K562 (cell line): Measurements from ENCODE around the gene LRMDA.

Experiments used
- CTCF ChIP-seq, 3 experiments: IDR thresholded peaks in 2 of 3; conservative IDR thresholded peaks in 1 of 3; 2 replicates each; pipeline ENCODE4 v1.5.1; 2011 to 2012; ENCODE audit warnings: low read length in 3 of 3, mild to moderate bottlenecking in 3 of 3, control low read depth in 2 of 3, improper control_type of control experiment in 1 of 3, inconsistent platforms in 1 of 3, low read depth in 1 of 3, mixed read lengths in 1 of 3, moderate library complexity in 1 of 3; ENCODE audit not compliant: insufficient read depth in 2 of 3
- EZH2 ChIP-seq: IDR thresholded peaks from 2 replicates; pipeline ENCODE4 v1.6.1; 2012; ENCODE audit warnings: low read depth, mild to moderate bottlenecking, inconsistent platforms, low read length, borderline replicate concordance
- GABPA ChIP-seq: fragments of 200-800 bp; sonication (Bioruptor generic); conservative IDR thresholded peaks from 2 replicates; pipeline ENCODE4 v1.6.1; 2016; ENCODE audit warnings: low read depth, missing genetic modification characterization, missing compliant biosample characterization
- IFI16 ChIP-seq: fragments of 250-450 bp; sonication (Bioruptor Pico); IDR thresholded peaks from 2 replicates; pipeline ENCODE4 v2.1.2; 2022; ENCODE audit warnings: mild to moderate bottlenecking, inconsistent platforms
- KLF16 ChIP-seq: IDR thresholded peaks from 2 replicates; pipeline ENCODE4 v1.6.1; 2016; ENCODE audit warnings: antibody characterized with exemption
- NCOA6 ChIP-seq: fragments of 450-650 bp; IDR thresholded peaks from 2 replicates; pipeline ENCODE4 v1.6.1; 2017; ENCODE audit warnings: mild to moderate bottlenecking
- POLR2A ChIP-seq: fragments of 450-650 bp; conservative IDR thresholded peaks from 2 replicates; pipeline ENCODE4 v1.6.1; 2016
- SP1 ChIP-seq: sonication (generic); formaldehyde crosslinking; IDR thresholded peaks from 2 replicates; pipeline ENCODE4 v1.8.1; 2022; ENCODE audit warnings: mild to moderate bottlenecking, missing genetic modification reagents
- TBL1XR1 ChIP-seq, 2 experiments: IDR thresholded peaks; 2 replicates each; pipeline ENCODE4 v1.6.1; 2012; ENCODE audit warnings: improper control_type of control experiment in 2 of 2, low read length in 2 of 2, mild to moderate bottlenecking in 1 of 2
- TF ChIP-seq, protein P1 (sequence below), 2 experiments: fragments of 450-650 bp in 1 of 2; IDR thresholded peaks; 2 replicates each; pipeline ENCODE4 v1.6.1; 2011 to 2017; ENCODE audit warnings: low read depth in 2 of 2, antibody characterized with exemption in 1 of 2, borderline replicate concordance in 1 of 2, low read length in 1 of 2, mild to moderate bottlenecking in 1 of 2, mixed read lengths in 1 of 2; ENCODE audit not compliant: control insufficient read depth in 1 of 2
- TF ChIP-seq, protein P2 (sequence below): sonication (generic); formaldehyde crosslinking; IDR thresholded peaks from 2 replicates; pipeline ENCODE4 v1.8.1; 2023; ENCODE audit warnings: mild to moderate bottlenecking, missing genetic modification reagents
- TF ChIP-seq, protein P3 (sequence below): sonication (generic); formaldehyde crosslinking; IDR thresholded peaks from 2 replicates; pipeline ENCODE4 v1.8.1; 2022; ENCODE audit warnings: missing genetic modification reagents

- TF ChIP-seq CTCF (IDR thresholded peaks at IDR 0.05 in 2 of 3, conservative IDR thresholded peaks at IDR 0.05 in 1 of 3; ENCODE audit: insufficient read depth in 2 of 3, low read depth in 1 of 3, low read length in 3 of 3) (no peak), NCOA6 (no peak), TBL1XR1 (IDR thresholded peaks at IDR 0.05; ENCODE audit: low read length in 2 of 2) (no peak), GABPA (no peak), IFI16 (CRISPR knock-in tag) (no peak), POLR2A (no peak), KLF16 (no peak), SP1 (CRISPR knock-in tag) (no peak), EZH2 (no peak)
- TF ChIP-seq, protein P1, sequence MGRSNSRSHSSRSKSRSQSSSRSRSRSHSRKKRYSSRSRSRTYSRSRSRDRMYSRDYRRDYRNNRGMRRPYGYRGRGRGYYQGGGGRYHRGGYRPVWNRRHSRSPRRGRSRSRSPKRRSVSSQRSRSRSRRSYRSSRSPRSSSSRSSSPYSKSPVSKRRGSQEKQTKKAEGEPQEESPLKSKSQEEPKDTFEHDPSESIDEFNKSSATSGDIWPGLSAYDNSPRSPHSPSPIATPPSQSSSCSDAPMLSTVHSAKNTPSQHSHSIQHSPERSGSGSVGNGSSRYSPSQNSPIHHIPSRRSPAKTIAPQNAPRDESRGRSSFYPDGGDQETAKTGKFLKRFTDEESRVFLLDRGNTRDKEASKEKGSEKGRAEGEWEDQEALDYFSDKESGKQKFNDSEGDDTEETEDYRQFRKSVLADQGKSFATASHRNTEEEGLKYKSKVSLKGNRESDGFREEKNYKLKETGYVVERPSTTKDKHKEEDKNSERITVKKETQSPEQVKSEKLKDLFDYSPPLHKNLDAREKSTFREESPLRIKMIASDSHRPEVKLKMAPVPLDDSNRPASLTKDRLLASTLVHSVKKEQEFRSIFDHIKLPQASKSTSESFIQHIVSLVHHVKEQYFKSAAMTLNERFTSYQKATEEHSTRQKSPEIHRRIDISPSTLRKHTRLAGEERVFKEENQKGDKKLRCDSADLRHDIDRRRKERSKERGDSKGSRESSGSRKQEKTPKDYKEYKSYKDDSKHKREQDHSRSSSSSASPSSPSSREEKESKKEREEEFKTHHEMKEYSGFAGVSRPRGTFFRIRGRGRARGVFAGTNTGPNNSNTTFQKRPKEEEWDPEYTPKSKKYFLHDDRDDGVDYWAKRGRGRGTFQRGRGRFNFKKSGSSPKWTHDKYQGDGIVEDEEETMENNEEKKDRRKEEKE (IDR thresholded peaks at IDR 0.05; ENCODE audit: borderline replicate concordance in 1 of 2, control insufficient read depth in 1 of 2, low read depth in 2 of 2, low read length in 1 of 2): no peak
- TF ChIP-seq, protein P2, sequence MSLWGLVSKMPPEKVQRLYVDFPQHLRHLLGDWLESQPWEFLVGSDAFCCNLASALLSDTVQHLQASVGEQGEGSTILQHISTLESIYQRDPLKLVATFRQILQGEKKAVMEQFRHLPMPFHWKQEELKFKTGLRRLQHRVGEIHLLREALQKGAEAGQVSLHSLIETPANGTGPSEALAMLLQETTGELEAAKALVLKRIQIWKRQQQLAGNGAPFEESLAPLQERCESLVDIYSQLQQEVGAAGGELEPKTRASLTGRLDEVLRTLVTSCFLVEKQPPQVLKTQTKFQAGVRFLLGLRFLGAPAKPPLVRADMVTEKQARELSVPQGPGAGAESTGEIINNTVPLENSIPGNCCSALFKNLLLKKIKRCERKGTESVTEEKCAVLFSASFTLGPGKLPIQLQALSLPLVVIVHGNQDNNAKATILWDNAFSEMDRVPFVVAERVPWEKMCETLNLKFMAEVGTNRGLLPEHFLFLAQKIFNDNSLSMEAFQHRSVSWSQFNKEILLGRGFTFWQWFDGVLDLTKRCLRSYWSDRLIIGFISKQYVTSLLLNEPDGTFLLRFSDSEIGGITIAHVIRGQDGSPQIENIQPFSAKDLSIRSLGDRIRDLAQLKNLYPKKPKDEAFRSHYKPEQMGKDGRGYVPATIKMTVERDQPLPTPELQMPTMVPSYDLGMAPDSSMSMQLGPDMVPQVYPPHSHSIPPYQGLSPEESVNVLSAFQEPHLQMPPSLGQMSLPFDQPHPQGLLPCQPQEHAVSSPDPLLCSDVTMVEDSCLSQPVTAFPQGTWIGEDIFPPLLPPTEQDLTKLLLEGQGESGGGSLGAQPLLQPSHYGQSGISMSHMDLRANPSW (CRISPR knock-in tag): no peak
- TF ChIP-seq, protein P3, sequence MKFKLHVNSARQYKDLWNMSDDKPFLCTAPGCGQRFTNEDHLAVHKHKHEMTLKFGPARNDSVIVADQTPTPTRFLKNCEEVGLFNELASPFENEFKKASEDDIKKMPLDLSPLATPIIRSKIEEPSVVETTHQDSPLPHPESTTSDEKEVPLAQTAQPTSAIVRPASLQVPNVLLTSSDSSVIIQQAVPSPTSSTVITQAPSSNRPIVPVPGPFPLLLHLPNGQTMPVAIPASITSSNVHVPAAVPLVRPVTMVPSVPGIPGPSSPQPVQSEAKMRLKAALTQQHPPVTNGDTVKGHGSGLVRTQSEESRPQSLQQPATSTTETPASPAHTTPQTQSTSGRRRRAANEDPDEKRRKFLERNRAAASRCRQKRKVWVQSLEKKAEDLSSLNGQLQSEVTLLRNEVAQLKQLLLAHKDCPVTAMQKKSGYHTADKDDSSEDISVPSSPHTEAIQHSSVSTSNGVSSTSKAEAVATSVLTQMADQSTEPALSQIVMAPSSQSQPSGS (CRISPR knock-in tag): no peak
Measured at GRCh38 chr10:76552091-76552873, 1120.9 kb downstream of the LRMDA start.
